8988T (cell line): ENCODE measurements around the gene CACNA1C.

Source experiments
- DNase-seq: peaks from one replicate; pipeline ENCODE4 v3.0.0; 2011

Gene CACNA1C

GRCh38 chr12:2378835-2379330 is 326.1 kb downstream of the CACNA1C start:
- DNase-seq: no peak

DNA sequence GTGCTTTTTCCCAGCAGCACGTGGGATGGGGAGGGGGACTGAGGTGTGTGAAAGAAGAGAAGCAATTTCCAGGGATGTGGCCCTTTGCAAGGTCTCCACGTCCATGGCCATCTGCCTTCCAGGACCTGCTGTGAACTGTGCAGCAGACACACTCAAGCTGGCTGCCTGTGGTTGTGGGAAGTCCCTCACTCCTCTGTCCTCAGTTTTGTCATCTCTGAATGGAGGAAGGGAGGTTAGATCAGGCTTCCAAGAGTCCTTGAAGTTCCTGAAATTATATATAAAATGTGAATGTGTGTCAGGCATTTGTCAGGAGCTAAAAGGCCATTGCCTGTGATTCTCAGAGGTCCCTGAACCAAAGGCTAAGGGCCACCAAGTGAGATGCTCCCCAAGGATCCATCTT is 328.2 kb downstream of the CACNA1C start:
- DNase-seq: no peak

GRCh38 chr12:2382370-2383155 is 329.8 kb downstream of the CACNA1C start:
- no peak for DNase-seq

GRCh38 chr12:2383325-2384028 is 330.7 kb downstream of the CACNA1C start:
- DNase-seq: no peak

GRCh38 chr12:2384029-2384386 is 331.2 kb downstream of the CACNA1C start:
- DNase-seq: no peak

GRCh38 chr12:2384533-2385351 is 332.0 kb downstream of the CACNA1C start:
- no peak for DNase-seq

DNA sequence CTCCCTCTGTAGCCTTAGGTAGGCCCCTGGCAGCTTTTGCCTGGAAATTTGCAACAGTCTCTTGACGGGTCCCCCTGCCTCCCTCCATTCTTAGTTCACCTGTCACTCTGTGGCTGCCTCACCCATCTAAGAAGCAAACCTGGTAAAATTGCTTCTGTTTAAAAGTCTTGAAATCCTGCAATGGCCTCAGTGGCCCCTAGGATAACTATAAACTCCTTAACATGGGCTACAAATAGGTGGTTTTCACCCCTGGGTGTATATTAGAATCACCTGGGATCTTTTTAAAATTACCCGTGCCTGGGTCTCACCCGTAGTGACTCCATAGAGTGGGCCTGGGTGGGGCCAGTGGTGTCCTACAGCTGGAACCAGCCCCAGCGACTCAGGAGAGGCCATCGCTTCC is 332.7 kb downstream of the CACNA1C start:
- no peak for DNase-seq

- DNase-seq: no peak
Observed at GRCh38 chr12:2386566-2386965, 333.8 kb downstream of the CACNA1C start.

- DNase-seq: no peak
Observed at GRCh38 chr12:2387103-2387834, 334.5 kb downstream of the CACNA1C start.

- no peak for DNase-seq
Observed at GRCh38 chr12:2389079-2389790, 336.4 kb downstream of the CACNA1C start.

GRCh38 chr12:2390133-2390532 is 337.3 kb downstream of the CACNA1C start:
- no peak for DNase-seq

DNA sequence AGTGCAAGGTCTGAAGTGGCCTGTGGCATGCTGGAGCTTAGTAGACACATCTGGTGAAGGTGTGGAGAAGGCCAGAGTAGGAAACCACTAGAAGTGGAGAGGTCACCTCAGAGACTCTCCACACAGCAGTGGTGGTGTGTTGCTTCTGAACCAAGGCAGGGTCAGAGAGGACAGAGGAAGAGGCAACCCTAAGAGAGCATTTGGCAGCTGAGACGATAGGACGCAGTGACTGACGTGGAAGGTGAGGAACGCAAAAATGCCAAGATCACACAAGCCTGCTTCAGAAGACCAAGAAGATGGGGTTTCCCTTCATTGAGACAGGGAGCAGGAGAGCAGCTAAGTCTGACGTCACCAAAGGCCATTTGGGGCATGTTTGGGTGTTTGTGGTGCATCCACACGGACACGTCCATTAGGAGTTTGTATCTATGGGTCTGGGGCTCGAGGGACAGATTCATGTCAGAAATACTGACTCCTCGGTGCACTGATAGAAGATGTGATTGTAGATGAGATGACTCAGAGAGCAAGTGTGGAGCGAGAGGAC is 338.1 kb downstream of the CACNA1C start:
- no peak for DNase-seq

DNA sequence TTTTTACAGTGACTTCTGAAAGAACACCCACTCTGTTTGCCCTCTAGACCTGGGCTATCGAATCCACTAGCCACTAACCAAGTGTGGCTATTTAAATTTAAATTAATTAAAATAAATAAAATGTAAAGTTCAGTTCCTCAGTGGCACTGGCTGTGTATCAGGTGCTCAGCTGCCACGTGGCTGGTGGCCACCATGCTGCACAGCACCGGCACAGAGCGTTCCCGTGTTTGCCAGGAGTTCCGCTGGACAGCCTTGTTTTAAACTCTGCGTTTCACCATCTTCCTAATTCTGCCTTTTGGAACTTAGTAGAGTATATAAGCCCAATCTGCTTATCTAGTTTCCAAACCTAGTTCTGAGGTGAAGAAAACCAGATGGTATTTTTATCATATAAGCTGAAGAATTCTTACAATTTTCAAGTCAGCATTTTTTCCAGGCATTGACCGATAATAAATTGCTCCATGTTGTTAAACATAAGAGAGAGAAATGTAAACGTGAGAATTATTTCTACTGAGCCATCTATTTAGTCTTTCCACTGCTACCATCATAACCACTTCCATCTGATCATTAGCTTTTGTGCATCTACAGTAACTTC is 339.0 kb downstream of the CACNA1C start:
- DNase-seq: no peak

GRCh38 chr12:2393016-2393415 is 340.2 kb downstream of the CACNA1C start:
- no peak for DNase-seq

DNA sequence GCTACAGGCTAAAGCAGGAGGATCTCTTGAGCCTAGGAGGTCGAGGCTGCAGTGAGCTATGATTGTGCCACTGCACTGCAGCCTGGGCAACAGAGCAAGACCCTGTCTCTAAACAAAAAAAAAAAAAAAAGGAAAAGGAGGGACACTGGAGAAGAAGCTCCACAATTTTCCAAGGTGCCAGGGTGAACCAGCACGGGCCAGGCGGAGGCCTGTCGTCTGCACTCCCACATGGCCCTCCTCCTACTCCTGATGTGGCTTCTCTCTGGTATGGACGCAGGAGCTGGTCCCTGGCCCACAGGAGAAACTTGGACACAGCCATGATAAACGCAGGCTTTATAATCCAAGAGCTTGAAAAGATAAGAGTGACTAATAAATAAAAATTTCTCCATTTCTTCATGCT is 341.2 kb downstream of the CACNA1C start:
- no peak for DNase-seq

DNA sequence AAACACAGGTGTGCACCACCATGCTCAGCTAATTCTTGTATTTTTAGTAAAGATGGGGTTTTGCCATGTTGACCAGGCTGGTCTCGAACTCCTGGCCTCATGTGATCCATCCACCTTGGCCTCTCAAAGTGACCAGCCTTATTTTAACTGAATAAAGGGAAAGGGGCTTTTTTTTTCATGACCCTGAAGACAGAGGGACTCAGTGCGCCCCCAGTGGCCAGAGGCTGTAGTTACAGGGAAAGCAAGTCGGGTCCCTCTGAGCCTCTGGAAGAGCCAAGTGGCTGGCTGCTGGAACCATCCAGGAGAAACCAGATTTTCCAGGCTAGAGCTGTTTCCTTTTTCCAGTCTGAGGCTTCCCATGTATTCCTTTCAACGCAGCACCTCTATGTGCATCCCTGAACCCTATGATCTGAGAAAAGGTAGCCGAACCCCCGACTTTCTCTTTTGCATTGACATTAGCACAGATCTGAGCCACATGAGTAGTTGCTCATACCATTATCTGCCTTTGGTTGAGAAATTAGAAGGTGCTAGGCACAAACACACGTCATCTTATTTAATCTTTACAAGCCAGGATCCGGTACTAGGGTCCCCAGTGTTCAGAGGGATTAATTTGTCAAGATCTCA is 342.7 kb downstream of the CACNA1C start:
- DNase-seq: peak; percentile 48

DNA sequence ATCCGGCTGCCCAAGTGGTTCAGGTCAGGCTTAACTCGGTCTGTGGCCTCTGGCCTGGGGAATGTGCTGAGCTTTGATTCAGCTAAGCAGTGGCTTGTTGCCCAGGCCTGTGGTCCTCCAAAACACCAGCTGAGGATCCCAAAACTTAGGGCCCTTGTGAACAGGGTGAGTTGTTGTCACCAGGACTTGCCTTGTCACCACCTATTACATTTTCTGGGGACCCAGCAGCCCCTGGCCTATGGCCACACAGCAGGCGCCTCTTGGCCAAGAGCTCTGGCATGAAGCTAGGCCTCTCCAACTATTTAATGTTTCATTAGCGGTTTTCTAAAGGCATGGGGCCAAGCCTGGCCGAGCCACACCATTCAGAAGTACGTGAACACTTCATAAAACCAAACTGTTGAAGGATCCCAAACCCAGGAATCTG is 343.7 kb downstream of the CACNA1C start:
- no peak for DNase-seq

- no peak for DNase-seq
Observed at GRCh38 chr12:2397356-2398045, 344.7 kb downstream of the CACNA1C start.

- DNase-seq: no peak
Observed at GRCh38 chr12:2401040-2401439, 348.3 kb downstream of the CACNA1C start.

DNA sequence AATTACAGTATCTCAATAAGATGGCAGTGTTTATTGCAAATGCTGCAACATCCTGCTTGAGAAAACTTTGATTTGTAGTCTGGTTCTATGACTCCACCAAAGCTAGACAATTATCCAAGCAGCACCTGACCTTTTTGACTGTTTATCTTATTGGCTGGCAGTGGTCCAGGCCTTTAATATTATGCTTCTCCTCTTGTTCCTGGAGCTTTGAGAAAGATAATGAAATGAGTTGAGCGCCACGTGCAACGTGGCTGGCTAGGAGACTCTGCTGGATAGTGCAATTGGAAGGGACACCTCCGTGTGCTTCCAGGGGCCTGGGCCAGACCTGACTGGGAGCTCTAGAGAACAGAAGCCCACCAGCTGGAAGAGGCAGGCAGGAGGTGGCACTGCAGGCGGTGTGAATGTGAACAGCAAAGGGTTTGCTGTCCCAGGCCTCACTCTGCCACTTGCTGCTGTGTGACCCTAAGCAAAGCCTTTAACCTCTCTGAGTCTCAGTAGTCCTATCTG is 349.3 kb downstream of the CACNA1C start:
- DNase-seq: no peak
